Measurements from ENCODE around the gene MGME1.

MGME1 gene

DNA sequence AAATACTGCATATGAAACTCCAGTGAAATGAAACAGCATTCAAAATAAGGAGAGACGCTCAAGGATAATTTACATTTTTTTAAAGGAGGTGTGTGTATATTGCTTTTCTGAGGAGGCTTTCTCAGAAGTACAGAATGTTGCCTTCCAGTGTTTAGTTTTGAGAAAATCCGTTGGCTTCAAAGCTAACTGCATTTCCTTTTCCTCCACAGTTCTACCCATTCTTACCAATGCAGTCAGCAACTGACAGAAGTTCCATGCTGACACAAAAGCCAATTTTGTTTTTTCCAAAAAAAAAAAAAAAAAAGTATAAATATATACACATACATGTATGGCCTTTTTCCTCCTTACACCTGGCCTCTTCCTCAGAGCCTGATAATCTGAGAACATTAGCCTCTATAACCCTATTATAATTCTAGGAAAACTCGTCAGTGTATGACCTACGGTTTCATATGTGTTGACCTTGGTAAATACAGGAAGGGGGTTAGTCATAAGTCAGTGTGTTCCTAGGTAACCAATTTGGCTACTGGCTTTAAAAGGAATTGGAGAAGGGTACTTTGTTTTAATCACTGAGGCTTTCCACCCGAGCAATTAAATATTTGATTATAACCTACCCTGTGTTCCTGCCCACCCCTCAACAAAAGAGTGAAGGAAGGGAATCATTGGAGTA lies 24.2 kb downstream of the MGME1 start:
- no peak for DNase-seq (ENCODE audit: low spot score)

DNA sequence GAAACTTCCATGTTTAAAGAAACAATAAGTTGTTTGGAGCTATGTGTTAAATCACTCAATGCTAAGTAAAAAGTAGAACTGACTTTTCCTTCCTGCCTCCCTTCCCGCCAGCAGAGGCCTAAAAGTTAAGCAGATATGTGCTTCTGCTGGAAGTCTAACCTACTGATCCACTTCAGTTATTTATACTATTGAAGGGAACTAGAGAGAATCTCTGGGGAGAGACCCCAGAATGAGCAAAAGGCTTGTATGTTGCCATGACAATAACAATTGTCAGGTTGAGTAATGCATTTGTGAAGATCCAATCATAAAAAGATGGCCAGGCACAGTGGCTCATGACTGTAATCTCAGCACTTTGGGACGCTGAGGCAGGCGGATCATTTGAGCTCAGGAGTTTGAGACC lies 24.7 kb downstream of the MGME1 start:
- DNase-seq (ENCODE audit: low spot score), result no peak

DNA sequence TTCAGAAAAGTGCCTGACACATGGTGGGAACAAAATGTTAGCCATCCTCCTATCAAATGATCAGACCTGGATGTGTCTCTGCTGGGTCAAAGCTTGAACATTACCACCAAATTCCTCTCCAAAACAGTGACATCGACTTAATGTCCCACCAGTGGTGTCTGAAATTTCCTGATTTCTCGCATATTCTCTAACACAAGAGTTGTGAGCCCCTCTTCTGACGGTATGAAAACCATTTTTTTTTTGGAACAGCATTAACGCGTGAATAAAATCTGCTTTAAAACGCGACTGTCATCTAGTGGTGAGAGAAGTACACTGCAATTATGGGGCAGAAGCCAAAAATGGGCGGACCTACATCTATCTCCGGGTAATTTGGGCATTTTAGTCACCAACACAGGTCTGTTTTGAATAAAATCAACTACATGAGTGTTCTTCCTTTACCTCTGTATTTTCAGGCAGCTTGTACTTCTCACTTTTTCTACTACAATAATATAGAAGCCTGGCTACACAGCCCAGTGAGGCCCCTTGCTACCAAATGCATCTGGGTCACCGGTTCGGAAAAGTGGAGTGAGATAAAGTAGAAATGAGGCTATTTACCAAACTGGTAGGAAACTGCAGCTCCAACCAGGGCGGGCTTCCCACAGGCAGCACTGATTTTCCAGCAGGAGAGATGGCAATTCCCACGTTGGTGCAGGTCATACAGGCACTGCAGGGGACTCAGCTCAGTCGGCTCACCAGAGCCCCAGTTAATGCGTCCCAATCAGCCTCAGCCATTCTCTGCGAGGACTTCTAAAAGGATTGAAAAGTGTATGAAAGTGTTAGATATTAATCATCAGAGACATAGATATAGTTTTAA lies 27.4 kb downstream of the MGME1 start:
- peak; percentile 67 for DNase-seq (ENCODE audit: low spot score)

DNA sequence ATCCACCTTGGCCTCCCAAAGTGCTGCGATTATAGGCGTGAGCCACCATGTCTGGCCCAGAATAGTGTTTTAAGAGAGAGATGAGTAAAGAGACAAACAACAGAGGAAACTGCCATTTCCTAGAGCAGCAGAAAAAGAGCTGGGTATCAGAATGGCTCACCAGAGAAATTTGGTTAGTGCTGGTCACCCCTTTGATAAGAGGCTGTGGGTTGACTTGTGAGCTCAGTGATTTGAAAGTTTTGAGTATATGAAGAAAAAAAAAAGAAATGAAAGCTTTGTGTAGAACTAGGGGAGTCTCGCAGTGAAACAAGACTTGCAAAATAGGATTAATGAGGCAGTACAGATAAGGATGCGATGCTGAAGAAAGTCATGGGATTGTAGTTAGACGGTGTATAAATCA lies 29.6 kb downstream of the MGME1 start:
- no peak for DNase-seq (ENCODE audit: low spot score)

DNA sequence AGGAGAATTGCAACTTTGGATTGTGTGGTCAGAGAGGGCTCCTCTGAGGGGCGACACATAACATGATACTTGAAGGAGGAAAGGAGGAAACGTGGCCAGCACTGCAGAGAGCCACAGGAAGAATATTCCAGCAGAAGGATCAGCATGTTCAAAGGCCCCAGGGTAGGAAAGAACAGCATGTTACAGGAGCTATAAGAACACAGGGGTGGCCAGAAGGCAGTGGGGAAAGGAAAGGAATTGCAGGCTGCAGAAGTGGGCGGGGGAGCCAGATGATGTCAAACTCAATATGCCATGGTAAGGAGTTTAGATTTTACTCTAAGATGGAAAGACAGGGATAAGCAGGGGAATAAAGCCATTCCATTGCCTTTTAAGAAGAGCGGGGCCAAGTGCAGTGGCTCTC lies 30.7 kb downstream of the MGME1 start:
- no peak for DNase-seq (ENCODE audit: low spot score)

DNA sequence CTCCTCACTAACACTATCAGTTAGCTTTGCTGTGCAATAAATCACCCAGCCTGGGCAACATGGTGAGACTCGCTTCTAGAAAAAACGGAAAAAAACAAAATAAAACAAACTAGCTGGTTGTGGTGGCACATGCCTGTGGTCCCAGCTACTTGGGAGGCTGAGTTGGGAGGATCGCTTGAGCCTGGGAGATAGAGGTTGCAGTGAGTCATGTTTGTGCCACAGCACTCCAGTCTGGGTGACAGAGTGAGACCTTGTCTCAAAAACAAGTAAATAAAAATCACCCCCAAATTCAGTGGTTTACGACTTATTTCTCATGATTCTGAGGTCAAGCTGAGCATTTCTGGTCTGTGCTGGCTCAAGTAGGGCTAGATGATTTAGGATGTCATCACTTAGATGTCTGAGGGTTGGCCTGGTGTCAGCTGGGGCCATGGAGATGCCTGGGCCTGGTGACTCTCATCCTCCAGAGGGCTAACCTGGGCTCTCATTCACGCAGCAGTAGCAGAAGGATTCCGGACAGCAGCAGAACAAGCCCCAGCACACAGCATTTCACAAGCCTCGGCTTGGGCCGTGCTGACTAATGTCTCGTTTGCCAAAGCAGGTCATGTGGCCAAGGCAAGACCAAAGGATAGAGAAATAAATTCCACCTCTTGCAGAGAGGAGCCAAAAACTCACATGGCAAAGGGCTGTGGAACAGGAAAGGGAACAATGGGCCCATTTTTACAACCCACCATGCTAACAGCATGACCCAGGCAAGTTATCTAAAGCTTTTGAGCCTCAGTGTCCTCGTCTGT lies 32.5 kb downstream of the MGME1 start:
- no peak for DNase-seq (ENCODE audit: low spot score)

DNA sequence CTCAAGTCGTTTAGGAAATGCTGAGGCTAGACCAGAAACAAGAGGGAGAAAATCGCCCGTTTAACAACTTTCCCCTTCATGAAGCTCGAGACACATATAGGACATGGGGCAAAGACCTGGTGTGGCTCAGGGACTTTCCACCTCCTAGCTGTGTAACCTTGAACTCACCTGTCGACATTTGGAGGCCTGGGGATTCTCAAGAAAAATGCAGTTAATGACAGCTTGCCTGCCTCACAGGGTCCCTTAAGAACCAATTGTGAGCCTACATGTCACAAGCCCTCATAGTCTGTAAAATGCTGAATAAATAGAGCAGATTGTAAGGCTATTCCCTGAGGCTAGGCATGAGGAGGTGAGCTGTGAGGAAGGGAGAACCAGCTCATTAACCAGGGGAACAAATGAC lies 35.1 kb downstream of the MGME1 start:
- DNase-seq (ENCODE audit: low spot score), result no peak

DNA sequence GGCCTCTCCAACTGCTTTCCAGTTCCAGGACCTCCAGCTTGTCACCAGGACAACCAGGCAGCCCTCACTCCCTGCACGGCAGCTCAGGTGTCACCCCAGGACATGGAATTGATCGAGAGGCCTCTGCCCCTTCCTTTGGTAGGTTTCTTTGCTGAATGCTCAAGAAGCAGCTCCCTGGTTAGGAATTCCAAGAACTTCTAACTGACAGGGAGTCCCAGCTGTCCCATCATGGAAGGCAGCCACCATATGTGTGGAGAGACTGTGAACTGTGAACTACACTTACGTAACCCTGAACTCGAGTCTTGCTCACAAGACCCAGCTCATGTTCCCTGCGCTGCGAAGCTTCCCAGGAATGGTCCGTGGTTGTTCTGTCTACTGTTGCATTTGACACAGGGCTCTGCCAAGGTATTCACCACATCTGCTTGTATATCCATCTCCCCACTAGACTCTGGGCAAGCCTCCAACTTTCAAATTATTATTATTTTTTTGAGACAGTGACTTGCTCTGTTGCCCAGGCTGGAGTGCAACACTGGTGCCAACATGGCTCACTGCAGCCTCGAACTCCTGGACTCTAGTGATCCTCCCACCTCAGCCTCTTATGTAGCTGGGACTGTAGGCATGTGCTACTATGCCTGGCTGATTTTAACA lies 35.7 kb downstream of the MGME1 start:
- no peak for DNase-seq (ENCODE audit: low spot score)

DNA sequence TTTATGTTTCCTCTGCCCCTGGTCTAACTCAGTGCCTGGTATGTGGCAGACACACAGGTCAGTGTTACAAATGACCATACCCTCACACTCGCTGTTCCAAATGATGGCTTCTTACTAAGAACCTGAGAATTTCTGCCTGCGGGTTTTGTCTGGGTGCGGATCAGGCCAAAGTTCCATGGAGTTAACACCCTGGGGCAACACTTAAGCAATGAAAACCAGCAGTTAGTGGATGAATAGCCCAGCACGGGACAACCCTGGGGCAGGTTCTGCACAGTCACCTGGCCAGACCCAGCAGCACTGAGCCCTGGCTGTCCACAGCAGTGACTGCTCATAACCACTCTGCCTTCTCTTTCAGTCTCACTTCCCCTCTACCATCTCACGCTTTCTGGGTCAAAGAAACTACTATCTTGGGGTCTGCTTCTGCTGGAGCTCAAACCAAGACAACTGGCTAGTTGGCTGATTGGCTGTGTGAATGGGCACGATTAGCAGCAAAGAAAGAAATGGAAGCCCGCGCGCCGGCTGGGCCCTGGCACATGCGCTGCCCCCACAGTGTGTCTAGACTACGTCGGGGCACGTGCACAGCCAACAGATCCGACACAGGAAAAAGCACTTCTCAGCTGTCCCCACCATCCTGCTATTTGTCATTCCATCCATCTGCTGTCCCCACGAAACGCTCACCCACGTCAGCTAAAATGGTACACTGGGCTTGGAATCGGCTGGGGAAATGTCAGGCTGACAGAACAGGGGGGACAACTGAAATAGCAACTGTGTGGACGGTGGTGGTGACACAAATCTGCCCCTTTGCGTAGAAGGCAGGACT lies 36.6 kb downstream of the MGME1 start:
- peak; percentile 62 for DNase-seq (ENCODE audit: low spot score)

DNA sequence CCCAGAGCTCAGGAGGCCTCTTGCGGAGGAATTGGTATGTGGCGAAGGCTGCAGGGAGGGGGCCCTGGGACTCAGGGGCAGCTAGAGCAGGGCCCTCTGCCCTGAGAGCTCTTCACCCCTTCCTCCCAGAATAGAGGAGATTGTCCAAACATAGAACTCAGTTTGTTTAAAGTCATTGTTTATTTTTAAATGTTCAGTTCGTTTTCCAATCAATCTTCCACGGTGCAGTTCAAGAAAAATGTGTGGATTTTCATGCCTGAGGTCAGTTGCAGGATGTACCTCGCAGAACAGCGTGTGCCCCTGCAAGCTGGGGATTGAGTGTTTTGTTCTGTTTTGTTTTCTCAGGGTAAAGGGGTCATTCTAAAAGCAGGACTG lies 37.2 kb downstream of the MGME1 start:
- DNase-seq (ENCODE audit: low spot score), result no peak

DNA sequence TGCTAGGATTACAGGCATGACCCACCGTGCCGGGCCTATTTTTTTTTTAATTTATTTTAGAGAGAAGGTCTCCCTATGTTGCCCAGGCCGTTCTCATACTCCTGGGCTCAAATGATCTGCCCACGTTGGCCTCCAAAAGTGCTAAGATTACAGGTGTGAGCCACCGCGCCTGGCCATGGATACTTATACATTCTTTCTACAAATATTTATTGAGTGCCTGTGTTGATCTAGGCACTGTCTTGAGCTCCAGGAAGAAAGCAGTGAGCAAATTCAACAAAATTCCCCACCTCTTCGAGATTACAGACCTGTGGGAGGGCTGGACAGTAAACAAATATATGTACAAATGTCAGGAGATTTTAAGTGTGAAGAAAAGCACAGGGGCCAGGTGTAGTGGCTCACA lies 37.9 kb downstream of the MGME1 start:
- no peak for DNase-seq (ENCODE audit: low spot score)

DNA sequence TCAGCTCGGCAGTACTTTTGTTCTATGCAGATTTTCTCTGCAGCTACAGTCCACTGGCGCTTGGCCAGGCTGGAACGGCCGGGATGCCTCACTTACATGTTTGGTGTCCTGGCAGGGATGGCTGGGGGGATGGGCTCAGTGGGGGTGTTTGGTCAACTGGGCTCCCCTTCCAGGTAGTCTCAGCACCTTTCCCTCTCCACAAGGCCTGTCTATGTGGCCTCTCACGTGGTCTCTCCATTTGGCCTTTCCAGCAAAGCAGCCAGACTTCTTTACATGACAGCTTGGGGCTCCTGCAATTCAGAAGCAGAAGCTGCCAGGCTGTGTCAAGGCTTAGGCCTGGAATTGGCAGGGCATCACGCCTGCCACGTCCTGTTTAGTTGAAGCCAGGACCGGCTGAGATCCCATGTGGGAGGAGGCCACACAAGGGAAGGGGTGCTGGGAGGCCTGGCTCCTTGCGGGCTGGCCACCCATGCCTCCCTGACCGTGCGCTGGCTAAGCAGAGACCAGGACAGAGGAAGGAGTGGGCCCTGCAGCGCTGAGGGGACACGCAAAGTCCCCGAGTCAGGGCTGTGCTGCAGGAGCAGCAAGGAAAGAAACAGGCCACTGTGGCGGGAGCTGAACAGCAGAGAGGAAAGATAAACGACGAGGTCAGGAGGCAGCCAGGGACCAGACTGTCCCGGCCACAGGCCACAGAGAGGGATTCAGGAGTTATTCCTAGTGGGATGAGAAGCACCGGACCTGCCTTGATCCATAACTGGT lies 38.9 kb downstream of the MGME1 start:
- DNase-seq (ENCODE audit: low spot score), result no peak

DNA sequence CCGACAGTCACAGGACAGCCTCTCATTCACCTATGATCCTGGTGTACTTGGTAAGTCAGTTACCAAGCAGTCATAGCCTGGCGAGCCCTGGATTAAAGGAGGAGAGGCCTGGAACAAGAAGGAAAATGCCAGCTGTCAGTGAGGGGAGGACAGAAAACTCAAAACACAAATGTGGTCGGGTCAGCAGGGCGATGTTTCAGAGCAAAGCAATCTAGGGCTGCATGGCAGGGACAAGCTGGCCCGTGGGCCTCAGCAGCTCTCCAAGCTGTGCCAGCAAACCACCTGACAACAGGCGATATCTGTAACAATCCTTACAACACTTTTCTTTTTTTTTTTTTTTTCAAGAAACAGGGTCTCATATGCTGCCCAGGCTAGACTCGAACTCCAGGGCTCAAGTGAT lies 40.3 kb downstream of the MGME1 start:
- no peak for DNase-seq (ENCODE audit: low spot score)

DNA sequence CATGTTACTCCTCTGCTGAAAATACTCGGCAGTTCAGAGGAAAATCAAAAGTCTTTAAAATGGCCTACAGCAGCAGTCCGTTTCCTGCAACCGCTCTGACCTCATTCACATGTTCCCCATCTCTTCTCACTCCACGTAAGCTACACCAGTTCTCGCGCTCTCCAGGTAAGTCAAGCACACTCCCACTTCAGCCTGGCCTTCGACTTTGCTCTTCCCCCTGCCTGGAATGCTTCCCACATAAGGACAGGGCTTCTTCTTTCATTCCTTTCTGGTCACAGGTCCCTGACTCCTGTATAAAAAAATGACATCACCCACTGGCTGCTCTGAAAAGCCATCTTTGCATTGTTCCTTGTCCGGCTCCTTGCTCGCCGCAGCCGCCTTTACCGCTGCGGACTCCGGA lies 42.7 kb downstream of the MGME1 start:
- DNase-seq (ENCODE audit: low spot score), result no peak

DNA sequence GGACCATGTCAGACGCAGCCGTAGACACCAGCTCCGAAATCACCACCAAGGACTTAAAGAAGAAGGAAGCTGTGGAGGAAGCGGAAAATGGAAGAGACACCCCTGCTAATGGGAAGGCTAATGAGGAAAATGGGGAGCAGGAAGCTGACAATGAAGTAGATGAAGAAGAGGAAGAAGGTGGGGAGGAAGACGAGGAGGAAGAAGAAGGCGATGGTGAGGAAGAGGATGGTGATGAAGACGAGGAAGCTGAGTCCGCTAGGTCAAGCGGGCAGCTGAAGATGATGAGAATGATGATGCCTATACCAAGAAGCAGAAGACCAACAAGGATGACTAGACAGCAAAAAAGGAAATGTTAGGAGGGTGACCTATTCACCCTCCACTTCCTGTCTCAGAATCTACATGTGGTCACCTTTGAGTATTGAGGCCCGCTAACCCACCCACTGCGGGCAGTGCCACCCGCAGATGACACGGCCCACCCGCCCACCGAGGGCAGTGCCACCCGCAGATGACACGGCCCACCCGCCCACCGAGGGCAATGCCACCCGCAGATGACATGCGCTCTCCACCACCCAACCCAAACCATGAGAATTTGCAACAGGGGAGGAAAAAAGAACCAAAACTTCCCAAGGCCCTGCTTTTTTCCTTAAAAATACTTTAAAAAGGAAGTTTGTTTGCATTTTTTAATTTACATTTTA lies 43.3 kb downstream of the MGME1 start:
- DNase-seq (ENCODE audit: low spot score), result no peak

DNA sequence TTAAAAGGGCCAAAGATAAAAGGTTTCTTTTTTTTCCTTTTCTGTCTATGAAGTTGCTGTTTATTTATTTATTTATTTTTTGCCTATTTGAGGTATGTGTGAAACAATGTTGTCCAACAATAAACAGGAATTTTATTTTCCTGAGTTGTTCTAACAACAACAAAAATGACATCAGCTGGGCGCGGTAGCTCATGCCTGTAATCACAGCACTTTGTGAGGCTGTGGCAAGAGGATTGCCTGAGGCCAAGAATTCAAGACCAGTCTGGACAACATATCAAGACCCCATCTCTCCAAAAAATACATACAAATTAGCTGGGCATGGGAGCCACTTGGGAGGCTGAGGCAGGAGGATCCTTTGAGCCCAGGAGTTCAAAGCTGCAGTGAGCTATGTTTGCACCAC lies 44.1 kb downstream of the MGME1 start:
- no peak for DNase-seq (ENCODE audit: low spot score)

DNA sequence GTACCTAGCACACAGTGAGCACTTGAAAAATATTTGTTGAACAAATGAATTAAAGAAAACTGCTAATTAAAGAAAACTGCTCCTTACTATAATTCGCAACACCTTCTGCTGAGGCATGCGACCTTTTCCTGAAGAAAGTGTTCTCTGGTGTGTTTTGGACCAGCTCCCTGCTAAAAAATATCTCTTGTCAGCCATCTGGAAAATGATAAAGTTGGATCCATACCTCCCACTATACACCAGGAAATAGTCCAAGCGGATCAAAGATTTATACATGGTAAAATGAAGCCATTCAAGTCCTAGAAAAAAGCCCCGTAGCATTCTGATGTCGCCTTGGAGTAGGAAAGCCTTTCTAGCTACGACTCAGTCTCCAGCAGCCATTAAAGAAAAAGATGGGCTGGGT lies 45.6 kb downstream of the MGME1 start:
- DNase-seq (ENCODE audit: low spot score), result no peak

DNA sequence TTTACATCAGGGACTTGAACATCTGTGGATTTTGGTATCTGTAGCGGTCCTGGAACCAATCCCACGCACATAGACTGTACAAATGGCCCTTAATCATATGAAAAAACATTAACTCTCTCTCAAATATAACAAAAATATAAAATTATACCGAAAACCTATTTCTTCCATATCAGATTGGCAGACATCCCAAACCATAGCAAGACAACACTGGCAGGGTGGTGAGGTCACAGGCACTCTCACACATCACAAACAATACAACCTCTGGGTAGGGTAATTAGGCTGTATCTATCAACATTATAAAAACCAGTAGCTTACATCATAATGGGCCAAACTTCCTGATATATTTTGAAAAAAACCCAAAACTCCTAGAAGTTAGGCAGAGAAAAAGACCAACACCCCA lies 48.0 kb downstream of the MGME1 start:
- DNase-seq (ENCODE audit: low spot score), result no peak

DNA sequence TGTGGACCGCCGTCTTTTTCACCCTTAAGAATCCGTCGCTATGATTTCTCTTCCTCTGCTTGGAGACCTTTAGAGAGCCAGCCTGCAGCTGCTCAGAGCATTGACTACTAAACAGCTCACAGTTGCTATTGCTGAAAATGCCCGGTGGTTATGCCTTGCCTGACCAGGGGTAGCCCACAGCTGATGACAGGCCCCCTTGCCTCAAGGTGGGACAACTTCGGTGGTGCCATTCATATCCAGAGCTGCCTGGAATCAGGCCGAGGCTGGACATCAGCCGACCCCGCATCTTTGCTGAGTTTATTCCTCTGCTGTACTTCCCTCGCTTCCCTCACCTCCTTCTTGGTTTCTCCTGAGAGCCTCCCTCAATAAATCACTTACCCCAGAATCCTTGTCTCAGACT lies 49.3 kb downstream of the MGME1 start:
- DNase-seq (ENCODE audit: low spot score), result no peak

DNA sequence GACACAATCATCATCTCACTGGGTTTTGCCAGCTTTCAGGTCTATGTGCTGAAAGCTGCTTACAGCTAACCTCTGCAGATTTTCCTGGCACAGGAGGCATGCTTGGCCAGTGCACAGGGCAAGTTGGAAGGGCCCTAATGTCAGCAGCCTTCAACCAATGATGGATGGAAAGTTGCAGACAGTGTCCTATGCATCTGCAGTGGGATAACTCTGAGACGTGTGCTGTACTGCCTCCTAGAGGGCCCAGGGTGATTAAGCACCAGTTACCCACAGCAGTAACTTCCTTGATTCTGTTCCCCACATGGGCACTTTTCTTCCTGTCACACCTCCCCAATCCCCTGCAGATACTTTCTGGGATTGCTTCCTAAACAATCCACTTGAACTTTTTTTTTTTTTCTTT lies 50.2 kb downstream of the MGME1 start:
- peak; percentile 73 for DNase-seq (ENCODE audit: low spot score)
